Cardiac fibroblast (primary cell): ENCODE data around the gene ACTL6B.

Source experiments
- DNase-seq, 2 donors: peaks; one replicate each; pipeline versions ENCODE4 v3.0.0 to v3.0.0-alpha.2; 2010; ENCODE audit warnings: low read depth in 2 of 2
- H3K4me3 ChIP-seq, 2 donors: replicated peaks in 1 of 2; 1 replicate in 1 of 2; 2 replicates in 1 of 2; pipeline ENCODE4 v1.5.1; 2011; ENCODE audit warnings: low read depth in 2 of 2, low read length in 2 of 2, mild to moderate bottlenecking in 2 of 2, moderate library complexity in 1 of 2
- CTCF ChIP-seq: IDR thresholded peaks from one replicate; pipeline ENCODE4 v1.5.1; 2011; ENCODE audit warnings: low read depth, mild to moderate bottlenecking, low read length, inconsistent platforms

ACTL6B gene

GRCh38 chr7:100687261-100687660 is 31.0 kb upstream of the ACTL6B start:
- TF ChIP-seq CTCF, result no peak
- DNase-seq, result no peak
- H3K4me3 ChIP-seq, result no peak overlapping the region

DNA sequence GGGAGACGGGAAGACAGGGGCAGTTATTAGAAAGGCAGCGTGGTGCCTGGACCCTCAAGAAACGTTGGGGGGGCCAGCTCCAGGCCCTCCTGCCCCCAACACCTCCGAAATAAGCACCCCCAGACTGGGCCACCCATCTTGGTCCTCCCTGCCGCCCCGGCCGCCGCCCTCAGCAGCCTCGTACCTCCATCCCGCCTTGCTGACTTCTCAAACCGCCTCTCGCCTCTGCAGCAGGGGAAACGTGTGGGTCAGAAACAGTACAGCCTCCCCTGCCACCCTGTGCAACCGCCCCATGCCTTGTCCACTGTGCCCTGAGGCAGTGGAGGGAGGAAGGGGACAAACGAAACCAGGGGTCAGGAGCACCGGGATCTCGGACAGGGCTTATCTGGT is 30.6 kb upstream of the ACTL6B start:
- no peak for DNase-seq
- H3K4me3 ChIP-seq, result no peak overlapping the region
- no peak for TF ChIP-seq CTCF

DNA sequence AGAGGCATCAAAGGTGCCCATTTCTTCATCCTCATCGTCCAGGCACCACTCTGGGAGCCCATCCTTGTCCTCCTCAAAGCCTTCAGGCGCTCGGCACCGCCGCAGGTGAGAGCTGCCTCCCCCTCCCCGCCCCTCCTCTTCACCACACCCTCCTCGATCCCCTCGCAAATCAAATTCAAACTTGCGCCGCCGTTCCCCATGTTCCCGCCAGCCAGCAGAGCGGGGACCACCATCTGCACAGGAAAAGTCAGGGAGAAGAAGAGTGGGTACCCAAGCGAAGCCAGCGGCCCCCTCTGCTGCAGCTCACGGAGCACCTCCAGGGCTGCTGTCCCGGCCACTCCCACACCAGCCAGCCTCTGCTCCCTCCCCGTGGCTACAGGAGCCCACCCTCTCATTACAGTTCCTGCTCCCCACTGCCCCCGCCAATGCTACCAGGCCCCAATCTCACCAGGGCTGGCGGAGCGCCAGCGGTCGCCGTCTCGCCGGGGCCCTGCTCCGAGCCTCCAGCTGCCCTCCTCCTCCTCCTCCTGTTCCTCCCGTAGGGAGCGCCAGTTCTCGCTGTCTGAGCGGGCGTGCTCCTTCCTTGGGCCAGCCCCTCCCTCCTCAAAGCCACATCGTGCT is 30.1 kb upstream of the ACTL6B start:
- DNase-seq, result no peak
- H3K4me3 ChIP-seq, result no peak overlapping the region
- TF ChIP-seq CTCF, result no peak

DNA sequence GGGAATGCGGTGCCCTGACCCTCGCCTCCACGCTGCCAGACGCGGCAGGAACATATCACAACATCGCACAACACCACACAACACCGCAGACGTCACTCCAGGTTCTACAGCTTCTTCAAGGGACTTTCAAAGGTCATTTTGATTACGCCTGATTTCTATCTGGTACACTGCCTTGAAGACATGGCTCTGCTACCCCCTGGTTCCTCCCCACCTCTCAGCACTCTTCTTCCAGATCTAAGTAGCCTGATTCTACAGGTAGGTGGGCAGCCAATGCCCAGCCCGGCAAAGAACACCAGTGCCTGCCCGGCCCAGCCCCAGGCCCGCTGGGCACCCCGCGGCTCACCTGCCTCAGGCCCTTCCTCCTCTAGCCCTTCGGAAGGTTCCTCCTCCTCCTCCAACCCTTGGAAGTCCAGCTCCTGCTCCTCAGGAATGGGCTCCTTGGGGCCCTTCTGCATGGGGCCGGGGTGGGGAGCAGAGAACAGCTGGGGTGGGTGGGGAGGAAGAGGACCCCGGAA is 29.4 kb upstream of the ACTL6B start:
- TF ChIP-seq CTCF, result no peak
- no peak for DNase-seq
- no peak overlapping the region for H3K4me3 ChIP-seq

GRCh38 chr7:100685049-100685605 is 28.9 kb upstream of the ACTL6B start:
- no peak for TF ChIP-seq CTCF
- no peak overlapping the region for H3K4me3 ChIP-seq
- DNase-seq, result no peak

DNA sequence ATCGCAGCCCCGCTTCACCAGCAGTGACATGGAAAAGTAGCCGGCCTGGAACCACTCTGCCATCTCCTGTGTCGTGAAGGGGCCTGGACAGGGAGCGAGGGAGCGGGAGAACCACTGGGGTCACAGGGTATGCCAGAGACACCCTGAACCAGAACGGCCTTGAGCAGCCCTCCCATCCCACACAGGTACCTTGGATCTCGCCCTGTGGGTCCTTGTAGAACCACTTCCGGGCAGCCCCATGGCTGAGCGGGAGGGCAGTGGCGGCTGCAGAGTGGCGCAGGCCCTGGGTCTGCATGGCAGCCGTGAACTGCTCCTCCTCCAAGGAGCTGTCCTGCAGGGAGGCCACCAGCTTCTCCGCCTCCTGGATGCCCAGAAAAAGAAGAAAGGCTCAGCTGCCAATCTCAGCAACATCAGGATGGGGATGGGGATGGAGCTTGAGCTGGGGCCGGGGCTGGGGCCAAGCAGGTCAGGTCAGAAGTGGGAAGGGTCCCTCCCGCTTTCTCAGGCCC is 28.3 kb upstream of the ACTL6B start:
- no peak for TF ChIP-seq CTCF
- no peak overlapping the region for H3K4me3 ChIP-seq
- DNase-seq, result no peak
